ENCODE measurements around the gene SNX19.

SNX19 gene

DNA sequence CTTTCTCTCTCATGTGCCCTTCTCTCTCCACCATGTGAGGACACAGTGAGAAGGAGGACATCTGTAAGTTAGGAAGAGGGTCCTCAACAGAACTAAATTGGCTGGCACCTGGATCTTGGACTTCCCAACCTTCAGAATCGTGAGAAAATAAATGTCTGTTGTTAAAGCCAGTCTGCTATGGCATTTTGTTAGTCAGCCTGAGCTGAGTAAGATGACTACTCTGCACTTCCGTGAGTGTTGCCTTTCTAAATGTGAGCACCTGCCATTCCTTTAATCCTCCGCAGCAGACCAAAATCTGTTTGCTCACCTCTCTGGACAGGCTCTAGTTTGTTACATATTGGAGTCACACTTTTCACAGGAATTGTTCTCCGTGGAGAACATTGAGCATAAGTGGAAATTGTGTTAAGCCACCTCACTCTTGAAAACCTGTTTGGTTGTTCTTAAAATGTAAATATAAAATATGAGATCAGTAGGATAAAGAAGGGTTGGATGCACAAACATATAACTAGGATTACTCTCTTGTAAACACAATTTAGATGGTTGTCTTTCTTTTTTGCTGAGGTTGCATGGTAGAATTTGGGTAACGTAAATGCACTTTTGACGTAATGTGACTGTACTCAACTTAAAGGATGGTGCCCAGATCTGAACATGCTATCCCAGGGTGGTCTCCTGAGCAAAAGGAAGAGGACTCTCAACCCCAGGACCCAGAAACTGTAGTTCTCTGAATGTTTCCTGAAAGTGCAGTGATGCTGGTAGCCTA lies 65.9 kb downstream of the SNX19 start:
- no peaks in the 10 kb centered on the region for H3K27me3 ChIP-seq (ENCODE audit: control insufficient read depth in 5 of 5, insufficient read depth in 4 of 5, low read length in 5 of 5)
- peaks cover 0 to 11% (median 6%) of the 10 kb centered on the region in 5 donors for H3K4me1 ChIP-seq (ENCODE audit: control insufficient read depth in 5 of 5, insufficient read depth in 5 of 5, low read length in 5 of 5)
- no peak overlapping the region for H3K9ac ChIP-seq (ENCODE audit: low read length in 5 of 5)
- no peak overlapping the region for H3K4me3 ChIP-seq (ENCODE audit: low read depth in 1 of 5, low read length in 5 of 5)
- H3K27ac ChIP-seq (ENCODE audit: low read depth, low read length), result no peak overlapping the region
- H3K36me3 ChIP-seq (ENCODE audit: control insufficient read depth in 5 of 5, insufficient read depth in 5 of 5, low read length in 5 of 5), result no peaks in the 10 kb centered on the region
- no peaks in the 10 kb centered on the region for H3K9me3 ChIP-seq (ENCODE audit: control insufficient read depth in 5 of 5, low read length in 5 of 5)

DNA sequence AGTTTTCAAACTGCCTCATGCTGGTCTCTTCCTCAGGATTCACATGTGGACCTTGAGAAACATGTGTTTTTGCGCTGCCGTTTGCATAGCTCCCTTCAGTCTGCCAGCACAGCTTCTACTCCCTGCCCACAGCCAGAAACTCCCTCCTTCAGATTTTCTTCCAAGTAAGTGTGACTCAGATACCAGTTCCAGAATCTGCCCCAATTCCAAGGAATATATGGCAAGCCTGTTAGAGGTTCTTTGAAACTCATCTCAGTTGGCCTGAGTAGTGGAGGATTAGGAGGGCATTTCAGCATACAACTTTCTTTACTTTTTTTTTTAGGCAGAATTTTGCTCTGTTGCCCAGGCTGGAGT lies 67.1 kb downstream of the SNX19 start:
- Histone ChIP-seq H3K9ac (ENCODE audit: low read length in 5 of 5) (no peak overlapping the region), H3K4me1 (ENCODE audit: control insufficient read depth in 5 of 5, insufficient read depth in 5 of 5, low read length in 5 of 5) (peaks cover 0 to 11% (median 6%) of the 10 kb centered on the region in 5 donors), H3K27me3 (ENCODE audit: control insufficient read depth in 5 of 5, insufficient read depth in 4 of 5, low read length in 5 of 5) (no peaks in the 10 kb centered on the region), H3K4me3 (ENCODE audit: low read depth in 1 of 5, low read length in 5 of 5) (no peak overlapping the region), H3K27ac (ENCODE audit: low read depth, low read length) (peak overlapping the region; percentile 0), H3K9me3 (ENCODE audit: control insufficient read depth in 5 of 5, low read length in 5 of 5) (no peaks in the 10 kb centered on the region), H3K36me3 (ENCODE audit: control insufficient read depth in 5 of 5, insufficient read depth in 5 of 5, low read length in 5 of 5) (no peaks in the 10 kb centered on the region)

DNA sequence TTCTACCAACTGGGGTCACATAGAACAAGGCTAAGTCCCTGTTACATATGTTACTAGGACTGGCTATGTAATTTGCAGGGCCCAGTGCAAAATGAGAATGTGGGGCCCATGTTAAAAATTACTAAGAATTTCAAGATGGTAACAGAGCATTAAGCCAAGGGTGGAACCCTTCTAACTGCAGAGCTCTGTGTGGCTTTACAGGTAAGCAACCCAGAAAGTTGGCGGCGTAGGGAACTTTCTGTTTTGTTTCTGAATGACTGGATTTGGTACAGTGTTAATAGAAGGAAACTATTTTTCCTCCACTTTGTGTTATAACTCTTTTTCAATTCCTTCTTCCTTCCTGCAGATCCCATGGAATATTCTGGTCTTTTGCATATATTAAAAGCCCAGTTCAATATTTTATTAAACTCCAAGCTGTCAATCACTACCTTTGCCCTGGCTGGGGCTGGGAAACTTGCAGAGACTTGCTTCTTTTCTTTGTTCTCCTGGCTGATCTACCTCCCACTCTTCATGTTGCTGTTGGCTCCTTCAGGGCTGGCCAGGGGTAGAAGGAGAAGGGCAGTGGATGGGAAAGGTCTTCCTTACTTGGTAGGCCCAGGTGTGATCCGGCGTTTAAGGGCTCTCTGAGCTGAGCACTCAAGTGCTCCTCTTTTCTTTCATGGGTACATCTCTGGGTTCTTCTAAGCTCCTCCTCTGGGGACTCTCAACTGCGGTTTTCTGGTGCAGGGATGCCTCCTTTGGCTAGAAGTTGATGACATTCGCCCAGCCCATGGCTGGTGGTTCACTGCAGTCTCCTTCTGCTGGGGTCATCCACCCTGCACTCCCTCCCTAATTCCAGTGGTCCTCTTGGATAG lies 67.7 kb downstream of the SNX19 start:
- H3K4me1 ChIP-seq (ENCODE audit: control insufficient read depth in 5 of 5, insufficient read depth in 5 of 5, low read length in 5 of 5), result peaks cover 0 to 11% (median 6%) of the 10 kb centered on the region in 5 donors
- no peak overlapping the region for H3K9ac ChIP-seq (ENCODE audit: low read length in 5 of 5)
- no peaks in the 10 kb centered on the region for H3K9me3 ChIP-seq (ENCODE audit: control insufficient read depth in 5 of 5, low read length in 5 of 5)
- peak overlapping the region; percentile 0 for H3K27ac ChIP-seq (ENCODE audit: low read depth, low read length)
- no peaks in the 10 kb centered on the region for H3K36me3 ChIP-seq (ENCODE audit: control insufficient read depth in 5 of 5, insufficient read depth in 5 of 5, low read length in 5 of 5)
- H3K4me3 ChIP-seq (ENCODE audit: low read depth in 1 of 5, low read length in 5 of 5), result no peak overlapping the region
- H3K27me3 ChIP-seq (ENCODE audit: control insufficient read depth in 5 of 5, insufficient read depth in 4 of 5, low read length in 5 of 5), result no peaks in the 10 kb centered on the region

- Histone ChIP-seq H3K36me3 (ENCODE audit: control insufficient read depth in 5 of 5, insufficient read depth in 5 of 5, low read length in 5 of 5) (no peaks in the 10 kb centered on the region), H3K27ac (ENCODE audit: low read depth, low read length) (no peak overlapping the region), H3K9ac (ENCODE audit: low read length in 5 of 5) (no peak overlapping the region), H3K27me3 (ENCODE audit: control insufficient read depth in 5 of 5, insufficient read depth in 4 of 5, low read length in 5 of 5) (no peaks in the 10 kb centered on the region), H3K9me3 (ENCODE audit: control insufficient read depth in 5 of 5, low read length in 5 of 5) (no peaks in the 10 kb centered on the region), H3K4me3 (ENCODE audit: low read depth in 1 of 5, low read length in 5 of 5) (no peak overlapping the region), H3K4me1 (ENCODE audit: control insufficient read depth in 5 of 5, insufficient read depth in 5 of 5, low read length in 5 of 5) (peaks cover 0 to 11% (median 6%) of the 10 kb centered on the region in 5 donors)
Measured at GRCh38 chr11:130847517-130847916, 68.8 kb downstream of the SNX19 start.

GRCh38 chr11:130846606-130847005 lies 69.7 kb downstream of the SNX19 start:
- Histone ChIP-seq H3K27ac (ENCODE audit: low read depth, low read length) (no peak overlapping the region), H3K36me3 (ENCODE audit: control insufficient read depth in 5 of 5, insufficient read depth in 5 of 5, low read length in 5 of 5) (no peaks in the 10 kb centered on the region), H3K27me3 (ENCODE audit: control insufficient read depth in 5 of 5, insufficient read depth in 4 of 5, low read length in 5 of 5) (no peaks in the 10 kb centered on the region), H3K9me3 (ENCODE audit: control insufficient read depth in 5 of 5, low read length in 5 of 5) (no peaks in the 10 kb centered on the region), H3K4me3 (ENCODE audit: low read depth in 1 of 5, low read length in 5 of 5) (no peak overlapping the region), H3K4me1 (ENCODE audit: control insufficient read depth in 5 of 5, insufficient read depth in 5 of 5, low read length in 5 of 5) (peaks cover 0 to 11% (median 6%) of the 10 kb centered on the region in 5 donors), H3K9ac (ENCODE audit: low read length in 5 of 5) (no peak overlapping the region)

GRCh38 chr11:130842001-130842400 lies 74.3 kb downstream of the SNX19 start:
- Histone ChIP-seq H3K27me3 (ENCODE audit: control insufficient read depth in 5 of 5, insufficient read depth in 4 of 5, low read length in 5 of 5) (no peaks in the 10 kb centered on the region), H3K4me3 (ENCODE audit: low read depth in 1 of 5, low read length in 5 of 5) (no peak overlapping the region), H3K9me3 (ENCODE audit: control insufficient read depth in 5 of 5, low read length in 5 of 5) (peaks cover 0 to 2% (median 0%) of the 10 kb centered on the region in 5 donors), H3K36me3 (ENCODE audit: control insufficient read depth in 5 of 5, insufficient read depth in 5 of 5, low read length in 5 of 5) (no peaks in the 10 kb centered on the region), H3K27ac (ENCODE audit: low read depth, low read length) (no peak overlapping the region), H3K9ac (ENCODE audit: low read length in 5 of 5) (no peak overlapping the region), H3K4me1 (ENCODE audit: control insufficient read depth in 5 of 5, insufficient read depth in 5 of 5, low read length in 5 of 5) (peaks cover 0 to 15% (median 10%) of the 10 kb centered on the region in 5 donors)

- Histone ChIP-seq H3K9me3 (ENCODE audit: control insufficient read depth in 5 of 5, low read length in 5 of 5) (peaks cover 0 to 6% (median 0%) of the 10 kb centered on the region in 5 donors), H3K4me1 (ENCODE audit: control insufficient read depth in 5 of 5, insufficient read depth in 5 of 5, low read length in 5 of 5) (peaks cover 0 to 15% (median 10%) of the 10 kb centered on the region in 5 donors), H3K27me3 (ENCODE audit: control insufficient read depth in 5 of 5, insufficient read depth in 4 of 5, low read length in 5 of 5) (no peaks in the 10 kb centered on the region), H3K27ac (ENCODE audit: low read depth, low read length) (no peak overlapping the region), H3K4me3 (ENCODE audit: low read depth in 1 of 5, low read length in 5 of 5) (no peak overlapping the region), H3K36me3 (ENCODE audit: control insufficient read depth in 5 of 5, insufficient read depth in 5 of 5, low read length in 5 of 5) (no peaks in the 10 kb centered on the region), H3K9ac (ENCODE audit: low read length in 5 of 5) (no peak overlapping the region)
Measured at GRCh38 chr11:130840679-130841078, 75.6 kb downstream of the SNX19 start.

DNA sequence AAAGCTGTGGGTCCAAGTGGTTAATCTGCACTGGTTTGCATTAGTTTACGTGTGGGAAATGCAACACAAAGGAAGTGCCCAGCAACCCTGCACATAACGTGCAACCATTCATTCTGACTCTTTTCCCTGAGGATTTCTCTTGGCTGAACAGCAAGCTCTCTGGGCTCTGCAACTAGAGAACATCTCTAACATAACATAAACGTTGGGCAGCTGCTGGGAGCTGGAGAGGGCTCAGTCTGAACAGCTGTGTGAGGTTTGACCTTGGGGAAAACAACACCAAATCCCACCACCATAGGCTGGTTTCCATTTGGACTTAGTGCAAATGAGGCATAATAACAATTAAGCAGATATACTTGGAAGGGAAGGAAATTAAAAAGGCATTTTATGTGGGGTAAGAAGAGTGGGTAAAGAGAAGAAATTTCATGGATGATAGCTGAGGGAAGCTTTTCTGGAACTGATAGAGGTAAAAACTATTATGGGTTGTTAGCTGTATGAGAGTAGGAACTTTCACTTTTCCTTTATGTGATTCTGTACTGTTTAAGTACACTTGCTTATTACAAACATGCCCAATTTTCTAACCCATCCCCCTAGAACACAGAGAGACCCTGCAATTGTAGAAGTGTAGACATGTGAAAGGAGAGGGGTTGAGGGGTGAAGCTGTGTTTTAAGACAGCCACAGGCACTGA lies 76.2 kb downstream of the SNX19 start:
- H3K27ac ChIP-seq (ENCODE audit: low read depth, low read length), result no peak overlapping the region

DNA sequence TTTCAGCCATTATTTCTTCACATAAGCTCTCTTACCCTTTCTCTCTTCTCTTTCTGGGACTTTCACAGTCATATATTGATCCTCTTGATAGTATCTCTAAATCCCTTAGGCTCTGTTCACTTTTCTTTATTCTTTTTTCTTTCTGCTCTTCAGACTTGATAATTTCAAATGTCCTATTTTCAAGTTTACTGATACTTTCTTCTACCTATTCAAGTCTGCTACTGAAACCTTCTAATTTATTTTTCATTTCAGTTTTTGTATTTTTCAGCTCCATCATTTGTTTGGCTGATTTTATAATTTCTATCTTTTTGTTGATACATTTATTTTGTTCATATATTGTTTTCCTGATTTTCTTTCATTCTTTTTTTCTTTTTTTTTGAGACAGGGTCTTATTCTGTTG lies 79.1 kb downstream of the SNX19 start:
- Histone ChIP-seq H3K27ac (ENCODE audit: low read depth, low read length) (no peak overlapping the region), H3K4me3 (ENCODE audit: low read depth in 1 of 5, low read length in 5 of 5) (no peak overlapping the region), H3K9me3 (ENCODE audit: control insufficient read depth in 5 of 5, low read length in 5 of 5) (peaks cover 0 to 6% (median 0%) of the 10 kb centered on the region in 5 donors), H3K4me1 (ENCODE audit: control insufficient read depth in 5 of 5, insufficient read depth in 5 of 5, low read length in 5 of 5) (peaks cover 0 to 15% (median 10%) of the 10 kb centered on the region in 5 donors), H3K36me3 (ENCODE audit: control insufficient read depth in 5 of 5, insufficient read depth in 5 of 5, low read length in 5 of 5) (no peaks in the 10 kb centered on the region), H3K27me3 (ENCODE audit: control insufficient read depth in 5 of 5, insufficient read depth in 4 of 5, low read length in 5 of 5) (no peaks in the 10 kb centered on the region), H3K9ac (ENCODE audit: low read length in 5 of 5) (no peak overlapping the region)

More for the DNA sequence above, 76.2 kb downstream of the SNX19 start:
- Histone ChIP-seq H3K36me3 (ENCODE audit: control insufficient read depth in 5 of 5, insufficient read depth in 5 of 5, low read length in 5 of 5) (no peaks in the 10 kb centered on the region), H3K27me3 (ENCODE audit: control insufficient read depth in 5 of 5, insufficient read depth in 4 of 5, low read length in 5 of 5) (no peaks in the 10 kb centered on the region), H3K9me3 (ENCODE audit: control insufficient read depth in 5 of 5, low read length in 5 of 5) (peaks cover 0 to 6% (median 0%) of the 10 kb centered on the region in 5 donors), H3K4me1 (ENCODE audit: control insufficient read depth in 5 of 5, insufficient read depth in 5 of 5, low read length in 5 of 5) (peaks cover 0 to 15% (median 10%) of the 10 kb centered on the region in 5 donors), H3K4me3 (ENCODE audit: low read depth in 1 of 5, low read length in 5 of 5) (no peak overlapping the region), H3K9ac (ENCODE audit: low read length in 5 of 5) (no peak overlapping the region)
